Body of pancreas (tissue), 4 donors: ENCODE data around the gene SNX32.

Experiments used
- CTCF ChIP-seq, 7 experiments: fragments of 450-650 bp in 4 of 7; fragments of 200-600 bp in 3 of 7; sonication (generic) in 3 of 7; IDR thresholded peaks; one replicate each; pipeline ENCODE4 v1.5.1; 2016 to 2019; ENCODE audit warnings: antibody characterized with exemption in 7 of 7
- POLR2A ChIP-seq, 3 donors: fragments of 450-650 bp; IDR thresholded peaks; one replicate each; pipeline ENCODE4 v1.6.1; 2016; ENCODE audit warnings: antibody characterized with exemption in 3 of 3, mild to moderate bottlenecking in 2 of 3

GRCh38 chr11:65872586-65873317 lies 39.0 kb downstream of the SNX32 start, which contains the start of gene EFEMP2:
- TF ChIP-seq POLR2A (IDR thresholded peaks at IDR 0.05) (no peak), CTCF (IDR thresholded peaks at IDR 0.05) (no peak)
